Heart left ventricle (tissue), 16 donors: Measurements from ENCODE around the gene ARHGEF10L. TPM values are rescaled to one million over a fixed set of nuclear protein-coding genes. Genes with fewer than 3 reads are reported as not detected.
A peak's percentile ranks its signal among the peaks of the same experiment; 100 is the strongest.

Experiments used
- ATAC-seq, 4 donors: fragments of 200-7000 bp; cut with Tn5 transposase; one replicate each; pipeline ENCODE4 v1.9.1; 2020 to 2022; ENCODE audit warnings: moderate library complexity in 4 of 4, mild to moderate bottlenecking in 3 of 4, moderate number of reproducible peaks in 1 of 4
- DNase-seq, 5 donors: peaks; one replicate each; pipeline ENCODE4 v3.0.0-alpha.2; 2020
- H3K27ac ChIP-seq, 12 donors: fragments of 200-600 bp; sonication (generic) in 4 of 12; one replicate each; pipeline versions ENCODE4 v1.5.0 to v1.8.0; 2016 to 2022; ENCODE audit warnings: mild to moderate bottlenecking in 2 of 12
- H3K27me3 ChIP-seq, 9 donors: fragments of 200-600 bp; sonication (generic) in 2 of 9; one replicate each; pipeline versions ENCODE4 v1.5.1 to v1.8.0; 2016 to 2022; ENCODE audit warnings: mild to moderate bottlenecking in 3 of 9
- H3K36me3 ChIP-seq, 9 donors: fragments of 200-600 bp; sonication (generic) in 2 of 9; one replicate each; pipeline versions ENCODE4 v1.5.0 to v1.8.0; 2018 to 2022; ENCODE audit warnings: mild to moderate bottlenecking in 2 of 9
- H3K4me1 ChIP-seq, 12 donors: fragments of 200-600 bp; sonication (generic) in 4 of 12; one replicate each; pipeline versions ENCODE4 v1.5.0 to v1.8.0; 2016 to 2022; ENCODE audit warnings: mild to moderate bottlenecking in 3 of 12
- H3K4me3 ChIP-seq, 12 donors: fragments of 200-600 bp; sonication (generic) in 4 of 12; one replicate each; pipeline versions ENCODE4 v1.5.0 to v1.8.0; 2017 to 2022; ENCODE audit warnings: mild to moderate bottlenecking in 9 of 12, moderate library complexity in 4 of 12
- H3K9me3 ChIP-seq, 12 donors: fragments of 200-600 bp; sonication (generic) in 4 of 12; one replicate each; pipeline versions ENCODE4 v1.5.0 to v1.8.0; 2016 to 2022; ENCODE audit warnings: mild to moderate bottlenecking in 1 of 12
- CTCF ChIP-seq, 12 donors: fragments of 200-600 bp; sonication (generic) in 4 of 12; IDR thresholded peaks; one replicate each; pipeline versions ENCODE4 v1.5.0 to v1.8.0; 2018 to 2022; ENCODE audit warnings: antibody characterized with exemption in 12 of 12, mild to moderate bottlenecking in 5 of 12
- POLR2A ChIP-seq, 2 donors: fragments of 450-650 bp; IDR thresholded peaks; one replicate each; pipeline ENCODE4 v1.6.1; 2017; ENCODE audit warnings: antibody characterized with exemption in 2 of 2, mild to moderate bottlenecking in 2 of 2, moderate library complexity in 2 of 2
- WGBS, 4 donors: extraction: QIAGEN DNeasy Blood & Tissue Kit in 2 of 4; methylation state at CpG; one replicate each; pipeline versions ENCODE4 v1.1.5 to v1.1.7; 2013 to 2018; 5-methylcytosine and 5-hydroxymethylcytosine counted together
- intact Hi-C, 10 donors: fragments of 100-400 bp; cut with DNase I; formaldehyde crosslinking; loops; one replicate each; pipeline versions ENCODE4 v1.11.1 to v1.14.2; 2022
- polyA plus RNA-seq, 2 donors: library from polyadenylated mRNA; stranded (reverse); fragments of 200-250 nt; gene quantifications; one replicate each; pipeline ENCODE4 v1.2.3, GENCODE V29; 2013
- total RNA-seq, 9 donors: library from RNA; depleted of rRNA in 2 of 9; stranded (reverse); fragments of >200 nt in 2 of 9; fragmentation: NEBNext Ultra II Directional in 3 of 9; extraction: Animal tissue kit (Norgen Biotek cat#: 25700) in 3 of 9; gene quantifications; one replicate each; pipeline versions ENCODE4 v1.1.0 to v1.2.4, GENCODE V29; 2016 to 2023
- donor health status: ischemic (EF 13 %, LVEDD 7.1; RV severe dilation, severe dysfunction).
- donor health status: healthy with polysubstance abuse.
- donor health status: DM: no; HTN: yes; CAD: no.
- donor health status: DM: no; HTN: no; CAD: no.
- donor health status: ischemic (EF 25% LVEDD 6.9; RV normal size, moderate dysfunction).
- donor health status: ischemic (EF 25% LVEDD 5.7; RV mildly dilated, moderate dysfunction).
- donor health status: healthy.
- donor health status: DM: yes; HTN: yes; CAD: no.
- donor health status: ischemic (EF 35%, LVEDD 5.7; RV mildly dilated, moderate dysfunction).
- donor health status: nonischemic (EF 11% LVEDD 7.7; RV severe dilation, severe dysfunction).
- donor health status: DM: yes; HTN: yes; CAD: no.
- donor health status: PGD.
- donor health status: ischemic (EF 29% LVEDD 5.4; RV normal size, mild dysfunction).
- donor health status: nonischemic (EF 23%, LVEDD 6.1; RV moderate dilation, normal function).

The ARHGEF10L gene
- total and polyA plus RNA-seq, 11 donors: 44.6 to 72.8 (median 57.9) TPM

- DNase-seq (peak in 3 of 5 donors; percentile 42 to 57 (median 45)), ATAC-seq (no peak)
- 87 to 93% (median 91%) methylated on average over 11 of the region's 11 CpGs for WGBS, 4 donors
- peaks cover 0 to 50% (median 16%) of the 10 kb centered on the region in 12 donors for H3K4me1 ChIP-seq
- TF ChIP-seq CTCF (IDR thresholded peaks at IDR 0.05) (no peak), POLR2A (IDR thresholded peaks at IDR 0.05) (no peak)
- H3K9me3 ChIP-seq: no peaks in the 10 kb centered on the region
- peak overlapping the region in 4 of 12 donors; percentile 16 to 79 (median 24) for H3K27ac ChIP-seq
- H3K36me3 ChIP-seq: peaks cover 0 to 45% (median 13%) of the 10 kb centered on the region in 9 donors
- H3K27me3 ChIP-seq: no peaks in the 10 kb centered on the region
- intact Hi-C loops: loop anchor here in 2 of 10 donors (10.0 kb wide), 1 partner anchor 190 kb away; no protein-coding TSS in a partner anchor
- no peak overlapping the region for H3K4me3 ChIP-seq
Observed at GRCh38 chr1:17615157-17615556, 75.7 kb downstream of the ARHGEF10L start.

GRCh38 chr1:17615959-17616358 lies 76.5 kb downstream of the ARHGEF10L start:
- no peak for TF ChIP-seq POLR2A (IDR thresholded peaks at IDR 0.05)
- no peak for TF ChIP-seq CTCF (IDR thresholded peaks at IDR 0.05)
- ATAC-seq (no peak), DNase-seq (no peak)
- peak overlapping the region in 1 of 12 donors; percentile 79 for H3K27ac ChIP-seq
- peaks cover 0 to 56% (median 22%) of the 10 kb centered on the region in 12 donors for H3K4me1 ChIP-seq
- intact Hi-C loops: loop anchor here in 2 of 10 donors (10.0 kb wide), 1 partner anchor 191 kb away; no protein-coding TSS in a partner anchor
- 90 to 93% (median 91%) methylated on average over 9 to 17 of the region's 17 CpGs for WGBS, 4 donors
- no peaks in the 10 kb centered on the region for H3K9me3 ChIP-seq
- no peak overlapping the region for H3K4me3 ChIP-seq
- peaks cover 0 to 44% (median 12%) of the 10 kb centered on the region in 9 donors for H3K36me3 ChIP-seq
- H3K27me3 ChIP-seq: no peaks in the 10 kb centered on the region

GRCh38 chr1:17616731-17617279 lies 77.3 kb downstream of the ARHGEF10L start:
- Histone ChIP-seq H3K27me3 (no peaks in the 10 kb centered on the region), H3K9me3 (no peaks in the 10 kb centered on the region), H3K36me3 (peaks cover 0 to 48% (median 15%) of the 10 kb centered on the region in 9 donors), H3K4me1 (peaks cover 0 to 65% (median 22%) of the 10 kb centered on the region in 12 donors), H3K27ac (peak overlapping the region in 4 of 12 donors; percentile 80 to 98 (median 87)), H3K4me3 (no peak overlapping the region)
- WGBS, 4 donors: 93 to 96% (median 94%) methylated on average over 12 of the region's 12 CpGs
- intact Hi-C loops: loop anchor here in 2 of 10 donors (10.0 kb wide), 1 partner anchor 192 kb away; no protein-coding TSS in a partner anchor
- DNase-seq (no peak), ATAC-seq (no peak)
- TF ChIP-seq POLR2A (IDR thresholded peaks at IDR 0.05) (no peak), CTCF (IDR thresholded peaks at IDR 0.05) (no peak)

GRCh38 chr1:17617787-17618557 lies 78.5 kb downstream of the ARHGEF10L start:
- H3K4me1 ChIP-seq: peaks cover 0 to 65% (median 22%) of the 10 kb centered on the region in 12 donors
- ATAC-seq: peak; percentile 84 to 91 (median 89)
- H3K27me3 ChIP-seq: no peaks in the 10 kb centered on the region
- intact Hi-C loops: loop anchor here in 2 of 10 donors (10.0 kb wide), 1 partner anchor 193 kb away; no protein-coding TSS in a partner anchor
- peak overlapping the region; percentile 80 to 98 (median 88) for H3K27ac ChIP-seq
- H3K36me3 ChIP-seq: peaks cover 0 to 51% (median 26%) of the 10 kb centered on the region in 9 donors
- 36 to 59% (median 45%) methylated on average over 19 to 27 of the region's 27 CpGs for whole genome bisulfite sequencing, 4 donors
- DNase-seq: peak; percentile 73 to 88 (median 83)
- TF ChIP-seq POLR2A (IDR thresholded peaks at IDR 0.05) (peak in 1 of 2 donors; percentile 57), CTCF (IDR thresholded peaks at IDR 0.05) (no peak)
- H3K9me3 ChIP-seq: no peaks in the 10 kb centered on the region
- H3K4me3 ChIP-seq: peak overlapping the region; percentile 27 to 63 (median 52)
